Neural progenitor cell (in vitro differentiated cells): ENCODE results near the gene RSPO1. TPM values are rescaled to one million over a fixed set of nuclear protein-coding genes. Genes with fewer than 3 reads are reported as not detected.
A peak's percentile ranks its signal among the peaks of the same experiment; 100 is the strongest.

Experiments used
- DNase-seq: peaks from one replicate; pipeline ENCODE4 v3.0.0-alpha.2; 2016; ENCODE audit warnings: low spot score
- H2AFZ ChIP-seq: fragments of 200-600 bp; sonication (generic); replicated peaks from 2 replicates; pipeline ENCODE4 v1.6.1; 2016; ENCODE audit warnings: antibody characterized with exemption
- H3F3A ChIP-seq: fragments of 200-600 bp; sonication (generic); 2 replicates; pipeline ENCODE4 v1.6.1; 2016; ENCODE audit warnings: antibody characterized with exemption, low read depth
- H3K27ac ChIP-seq: fragments of 200-600 bp; sonication (generic); 2 replicates; pipeline ENCODE4 v1.5.1; 2016; ENCODE audit warnings: mild to moderate bottlenecking
- H3K27me3 ChIP-seq: fragments of 200-600 bp; sonication (generic); 2 replicates; pipeline ENCODE4 v1.6.1; 2016; ENCODE audit warnings: mild to moderate bottlenecking, moderate library complexity
- H3K36me3 ChIP-seq: fragments of 200-600 bp; sonication (generic); 2 replicates; pipeline ENCODE4 v1.5.1; 2016
- H3K4me1 ChIP-seq: fragments of 200-600 bp; sonication (generic); 2 replicates; pipeline ENCODE4 v1.6.1; 2016; ENCODE audit warnings: mixed run types
- H3K4me2 ChIP-seq: fragments of 200-600 bp; sonication (generic); 2 replicates; pipeline ENCODE4 v1.6.1; 2016
- H3K4me3 ChIP-seq: fragments of 200-600 bp; sonication (generic); 2 replicates; pipeline ENCODE4 v1.5.1; 2016
- H3K79me2 ChIP-seq: fragments of 200-600 bp; sonication (generic); 2 replicates; pipeline ENCODE4 v1.6.1; 2016; ENCODE audit warnings: low read depth
- H3K9ac ChIP-seq: fragments of 200-600 bp; sonication (generic); 2 replicates; pipeline ENCODE4 v1.6.1; 2016
- H3K9me3 ChIP-seq: fragments of 200-600 bp; sonication (generic); 2 replicates; pipeline ENCODE4 v1.5.1; 2016; ENCODE audit warnings: low read depth
- H4K20me1 ChIP-seq: fragments of 200-600 bp; sonication (generic); 2 replicates; pipeline ENCODE4 v1.6.1; 2016; ENCODE audit warnings: low read depth
- H3K27ac Mint-ChIP-seq: 3 replicates; pipeline ENCODE4 v1.8.0; 2021; ENCODE audit warnings: mixed read lengths
- H3K27me3 Mint-ChIP-seq: 2 replicates; pipeline ENCODE4 v1.8.0; 2022; ENCODE audit warnings: low read depth, mild to moderate bottlenecking, inconsistent platforms, moderate library complexity, mixed read lengths; ENCODE audit not compliant: insufficient read depth
- H3K36me3 Mint-ChIP-seq: 3 replicates; pipeline ENCODE4 v1.8.0; 2021; ENCODE audit warnings: mixed read lengths
- H3K4me1 Mint-ChIP-seq: 3 replicates; pipeline ENCODE4 v1.8.0; 2021; ENCODE audit warnings: mixed read lengths
- H3K4me3 Mint-ChIP-seq: 3 replicates; pipeline ENCODE4 v1.8.0; 2021; ENCODE audit warnings: mild to moderate bottlenecking, moderate library complexity, mixed read lengths
- H3K9me3 Mint-ChIP-seq: 3 replicates; pipeline ENCODE4 v1.8.0; 2020; ENCODE audit warnings: mixed read lengths
- CTCF ChIP-seq: fragments of 200-600 bp; sonication (generic); IDR thresholded peaks from 2 replicates; pipeline ENCODE4 v1.5.1; 2017; ENCODE audit warnings: antibody characterized with exemption, mild to moderate bottlenecking
- EZH2 ChIP-seq: fragments of 200-600 bp; sonication (generic); IDR thresholded peaks from 2 replicates; pipeline ENCODE4 v1.6.1; 2017; ENCODE audit warnings: antibody characterized with exemption, mild to moderate bottlenecking, moderate library complexity
- EZH2phosphoT487 ChIP-seq: fragments of 200-600 bp; sonication (generic); IDR thresholded peaks from 2 replicates; pipeline ENCODE4 v1.6.1; 2017; ENCODE audit warnings: antibody characterized with exemption
- total RNA-seq: library from RNA; depleted of rRNA; stranded (reverse); fragments of >200 nt; gene quantifications from 2 replicates; pipeline ENCODE4 v1.2.3, GENCODE V29; 2015; ENCODE audit warnings: low replicate concordance

The RSPO1 gene
- total RNA-seq, 1 donor from 2014 or later = 0.67 TPM

- no peak overlapping the region for H3K4me3 ChIP-seq
- no peak for DNase-seq
- no peak overlapping the region for H3K27ac ChIP-seq
- H3K9me3 ChIP-seq = no peaks in the 10 kb centered on the region
- H4K20me1 ChIP-seq = no peaks in the 10 kb centered on the region
- H3K27me3 ChIP-seq = peaks cover 40% of the 10 kb centered on the region
- no peaks in the 10 kb centered on the region for H3K36me3 Mint-ChIP-seq
- peaks cover 22% of the 10 kb centered on the region for H3K4me1 ChIP-seq
- no peak overlapping the region for H3K4me2 ChIP-seq
- TF ChIP-seq EZH2 = no peak
- no peak for TF ChIP-seq EZH2phosphoT487
- no peak for TF ChIP-seq CTCF
- H3K36me3 ChIP-seq = no peaks in the 10 kb centered on the region
- peaks cover 6% of the 10 kb centered on the region for H3K27me3 Mint-ChIP-seq
- no peaks in the 10 kb centered on the region for H3K9me3 Mint-ChIP-seq
- H3K79me2 ChIP-seq = no peaks in the 10 kb centered on the region
- H3K4me3 Mint-ChIP-seq = no peak overlapping the region
- peaks cover 47% of the 10 kb centered on the region for H3K4me1 Mint-ChIP-seq
- peaks cover 7% of the 10 kb centered on the region for H3F3A ChIP-seq
- no peak overlapping the region for H3K27ac Mint-ChIP-seq
- no peak overlapping the region for H3K9ac ChIP-seq
- H2AFZ ChIP-seq = no peak overlapping the region
These were observed 31.7 kb upstream of the RSPO1 start for GRCh38 chr1:37666241-37666867.

DNA sequence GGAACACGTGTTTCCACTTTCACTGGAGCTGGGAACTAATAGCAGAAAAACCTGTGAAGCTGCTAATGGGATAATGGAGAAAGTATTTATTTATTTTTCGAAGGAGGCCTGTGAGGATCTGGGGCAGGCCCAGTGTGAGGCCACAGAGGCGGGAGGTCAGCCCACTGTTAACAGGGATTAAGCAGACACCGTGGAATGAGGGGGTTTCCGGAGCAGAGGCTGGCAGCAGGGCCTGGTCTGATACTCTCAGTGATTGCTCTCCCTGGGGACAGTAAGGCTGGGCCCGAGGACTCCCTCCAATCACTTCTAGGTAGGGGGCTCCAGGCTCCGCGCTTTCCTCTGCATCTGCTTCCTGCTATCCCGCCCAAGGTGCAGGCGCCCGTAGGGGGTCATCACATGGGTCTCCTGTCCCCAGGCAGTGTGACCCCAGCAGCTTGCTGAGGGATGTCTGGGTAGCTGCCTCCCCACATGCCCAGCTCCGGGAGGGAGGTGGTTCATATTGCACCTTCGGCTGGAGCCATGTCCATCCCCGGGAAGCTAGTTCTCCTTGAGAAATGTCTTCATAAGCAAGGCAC lies 28.8 kb upstream of the RSPO1 start:
- peaks cover 8% of the 10 kb centered on the region for H3K27me3 Mint-ChIP-seq
- Histone ChIP-seq H2AFZ (no peak overlapping the region), H3F3A (peaks cover 22% of the 10 kb centered on the region), H3K9me3 (no peaks in the 10 kb centered on the region), H3K36me3 (no peaks in the 10 kb centered on the region), H3K4me1 (peaks cover 37% of the 10 kb centered on the region), H3K27ac (no peak overlapping the region), H3K79me2 (no peaks in the 10 kb centered on the region), H3K27me3 (peaks cover 17% of the 10 kb centered on the region), H3K9ac (no peak overlapping the region), H4K20me1 (no peaks in the 10 kb centered on the region), H3K4me3 (no peak overlapping the region), H3K4me2 (peak overlapping the region; percentile 44)
- no peaks in the 10 kb centered on the region for H3K36me3 Mint-ChIP-seq
- TF ChIP-seq EZH2 (no peak), EZH2phosphoT487 (no peak), CTCF (no peak)
- peaks cover 67% of the 10 kb centered on the region for H3K4me1 Mint-ChIP-seq
- DNase-seq = peak; percentile 55
- peak overlapping the region; percentile 24 for H3K4me3 Mint-ChIP-seq
- peak overlapping the region; percentile 95 for H3K27ac Mint-ChIP-seq
- H3K9me3 Mint-ChIP-seq = no peaks in the 10 kb centered on the region

- Mint-ChIP-seq H3K4me3 (peak overlapping the region; percentile 52), H3K27me3 (peaks cover 10% of the 10 kb centered on the region)
These were observed 27.5 kb upstream of the RSPO1 start for GRCh38 chr1:37662031-37662755.

More at GRCh38 chr1:37662031-37662755, 27.5 kb upstream of the RSPO1 start:
- TF ChIP-seq CTCF = no peak
- no peak for TF ChIP-seq EZH2phosphoT487
- no peak for TF ChIP-seq EZH2
- Mint-ChIP-seq H3K36me3 (no peaks in the 10 kb centered on the region), H3K9me3 (no peaks in the 10 kb centered on the region), H3K4me1 (peaks cover 76% of the 10 kb centered on the region), H3K27ac (peak overlapping the region; percentile 82)
- no peak overlapping the region for H3K9ac ChIP-seq
- peaks cover 5% of the 10 kb centered on the region for H3K27me3 ChIP-seq
- H2AFZ ChIP-seq = no peak overlapping the region
- H3K9me3 ChIP-seq = no peaks in the 10 kb centered on the region
- H3K4me3 ChIP-seq = no peak overlapping the region
- H3K27ac ChIP-seq = no peak overlapping the region
- H3K4me2 ChIP-seq = no peak overlapping the region
- peaks cover 33% of the 10 kb centered on the region for H3K4me1 ChIP-seq
- H3K79me2 ChIP-seq = no peaks in the 10 kb centered on the region
- H4K20me1 ChIP-seq = no peaks in the 10 kb centered on the region
- DNase-seq = no peak
- H3F3A ChIP-seq = peaks cover 22% of the 10 kb centered on the region
- no peaks in the 10 kb centered on the region for H3K36me3 ChIP-seq
